Kasumi-1 (cell line): ENCODE measurements around the gene HS6ST2.
A peak's percentile ranks its signal among the peaks of the same experiment; 100 is the strongest.

Source experiments
- DNase-seq, 2 experiments: peaks; one replicate each; lab custom pipeline; 2025; lab: John Stamatoyannopoulos, UW

The HS6ST2 gene

GRCh38 chrX:132673331-132673730 lies 285.1 kb downstream of the HS6ST2 start:
- no peak for DNase-seq

- no peak for DNase-seq
Measured at GRCh38 chrX:132671229-132671641, 287.2 kb downstream of the HS6ST2 start.

- no peak for DNase-seq
Measured at GRCh38 chrX:132669142-132669541, 289.3 kb downstream of the HS6ST2 start.

GRCh38 chrX:132668178-132668577 lies 290.3 kb downstream of the HS6ST2 start:
- no peak for DNase-seq

- DNase-seq: no peak
Measured at GRCh38 chrX:132665676-132666075, 292.8 kb downstream of the HS6ST2 start.

- DNase-seq: no peak
Measured at GRCh38 chrX:132664273-132664672, 294.2 kb downstream of the HS6ST2 start.

- DNase-seq: no peak
Measured at GRCh38 chrX:132662844-132663243, 295.6 kb downstream of the HS6ST2 start.

GRCh38 chrX:132657876-132658275 lies 300.6 kb downstream of the HS6ST2 start:
- no peak for DNase-seq

- no peak for DNase-seq
Measured at GRCh38 chrX:132652871-132653270, 305.6 kb downstream of the HS6ST2 start.

GRCh38 chrX:132651421-132652086 lies 306.9 kb downstream of the HS6ST2 start:
- DNase-seq: peak in 1 of 2 experiments; percentile 0

- DNase-seq: no peak
Measured at GRCh38 chrX:132648895-132649294, 309.5 kb downstream of the HS6ST2 start.

- no peak for DNase-seq
Measured at GRCh38 chrX:132639446-132639845, 319.0 kb downstream of the HS6ST2 start.

- no peak for DNase-seq
Measured at GRCh38 chrX:132638313-132638712, 320.1 kb downstream of the HS6ST2 start.

GRCh38 chrX:132636080-132636479 lies 322.3 kb downstream of the HS6ST2 start:
- DNase-seq: peak; percentile 2 to 25

- DNase-seq: no peak
Measured at GRCh38 chrX:132634521-132634920, 323.9 kb downstream of the HS6ST2 start.

GRCh38 chrX:132631579-132632232 lies 326.7 kb downstream of the HS6ST2 start:
- DNase-seq: peak; percentile 52 to 56

GRCh38 chrX:132624466-132624865 lies 334.0 kb downstream of the HS6ST2 start:
- DNase-seq: no peak

GRCh38 chrX:132623942-132624341 lies 334.5 kb downstream of the HS6ST2 start:
- no peak for DNase-seq

GRCh38 chrX:132623300-132623699 lies 335.1 kb downstream of the HS6ST2 start:
- no peak for DNase-seq

- no peak for DNase-seq
Measured at GRCh38 chrX:132622130-132622529, 336.3 kb downstream of the HS6ST2 start.

GRCh38 chrX:132618810-132619209 lies 339.6 kb downstream of the HS6ST2 start:
- DNase-seq: no peak

- DNase-seq: peak; percentile 34 to 35
Measured at GRCh38 chrX:132615391-132616131, 342.9 kb downstream of the HS6ST2 start.

- DNase-seq: peak in 1 of 2 experiments; percentile 0
Measured at GRCh38 chrX:132614297-132614696, 344.1 kb downstream of the HS6ST2 start.
